Activated CD4-positive, alpha-beta T cell treated with anti-CD3 and anti-CD28 coated beads, Interleukin-2, amount 10 ng/mL, durations not matched to agents 7 days and 5 days (primary cell): ENCODE data around the gene BSG. TPM values are rescaled to one million over a fixed set of nuclear protein-coding genes. Genes with fewer than 3 reads are reported as not detected.

ENCODE experiments used
- CTCF ChIA-PET: fragments of 350-600 bp; sonication (Branson Sonifier 250); formaldehyde crosslinking; loops from one replicate; lab custom pipeline; 2021; ENCODE audit warnings: antibody characterized with exemption; lab: Charles Lee
- POLR2A ChIA-PET: fragments of 350-600 bp; sonication (Branson Sonifier 250); formaldehyde crosslinking; loops from one replicate; lab custom pipeline; 2021; ENCODE audit warnings: antibody characterized with exemption; lab: Charles Lee
- DNase-seq: peaks from one replicate; pipeline ENCODE4 v3.0.0-alpha.2; 2020
- H3K27ac Mint-ChIP-seq: one replicate; pipeline ENCODE4 v1.8.0; 2021; ENCODE audit warnings: mild to moderate bottlenecking, moderate library complexity, mixed read lengths
- H3K27me3 Mint-ChIP-seq: one replicate; pipeline ENCODE4 v1.8.0; 2021; ENCODE audit warnings: mixed read lengths
- H3K36me3 Mint-ChIP-seq: one replicate; pipeline ENCODE4 v1.8.0; 2021; ENCODE audit warnings: low read depth, mixed read lengths
- H3K4me1 Mint-ChIP-seq: one replicate; pipeline ENCODE4 v1.8.0; 2021; ENCODE audit warnings: mixed read lengths
- H3K4me3 Mint-ChIP-seq: one replicate; pipeline ENCODE4 v1.8.0; 2021; ENCODE audit warnings: mild to moderate bottlenecking, moderate library complexity, mixed read lengths
- H3K9me3 Mint-ChIP-seq: one replicate; pipeline ENCODE4 v1.8.0; 2021; ENCODE audit warnings: mixed read lengths
- total RNA-seq, 2 experiments: library from RNA; stranded (reverse); gene quantifications; one replicate each; pipeline ENCODE4 v1.2.3, GENCODE V29; 2021

The BSG gene
- 100 to 1,000 TPM; 233 TPM for total RNA-seq

GRCh38 chr19:572140-572742 is at the start of gene BSG:
Gene BSG (plus strand): TSS chr19:572596. CDS start chr19:572635, 39 bp downstream.
- Mint-ChIP-seq H3K9me3 (no peaks in the 10 kb centered on the region), H3K4me3 (peak within 1 kb of the TSS; percentile 84), H3K4me1 (peaks cover 43% of the 10 kb centered on the region), H3K27me3 (no peaks in the 10 kb centered on the region), H3K36me3 (no peaks in the 10 kb centered on the region), H3K27ac (peak within 1 kb of the TSS; percentile 96)
- ChIA-PET POLR2A (interaction anchor here (0.7 kb wide), 1 partner anchor 913 kb away, joined by 3 read pairs; no protein-coding TSS in a partner anchor), CTCF (no interaction called here)
- peak; percentile 99 for DNase-seq

GRCh38 chr19:522726-523125 is 49.7 kb upstream of the BSG start:
- peak overlapping the region; percentile 31 for H3K27ac Mint-ChIP-seq
- no peak overlapping the region for H3K4me3 Mint-ChIP-seq
- CTCF ChIA-PET = interaction anchor here (2.0 to 3.9 kb wide), 3 partner anchors 9 to 16 kb away, joined by 4 to 42 read pairs (median 11); partner anchors contain the start of gene CDC34
- peaks cover 3% of the 10 kb centered on the region for H3K4me1 Mint-ChIP-seq
- POLR2A ChIA-PET = interaction anchor here (0.7 kb wide), 1 partner anchor 157 kb away, joined by 3 read pairs; no protein-coding TSS in a partner anchor
- peaks cover 2% of the 10 kb centered on the region for H3K36me3 Mint-ChIP-seq
- DNase-seq = no peak
- H3K9me3 Mint-ChIP-seq = no peaks in the 10 kb centered on the region
- peaks cover 10% of the 10 kb centered on the region for H3K27me3 Mint-ChIP-seq

- H3K4me1 Mint-ChIP-seq = peaks cover 3% of the 10 kb centered on the region
- H3K27me3 Mint-ChIP-seq = peaks cover 10% of the 10 kb centered on the region
- H3K27ac Mint-ChIP-seq = no peak overlapping the region
- ChIA-PET CTCF (interaction anchor here (1.0 to 3.2 kb wide), 4 partner anchors 13 to 277 kb away, joined by 3 to 20 read pairs (median 5); partner anchors contain the start of gene GZMM), POLR2A (no interaction called here)
- DNase-seq = no peak
- H3K4me3 Mint-ChIP-seq = no peak overlapping the region
- H3K36me3 Mint-ChIP-seq = peaks cover 2% of the 10 kb centered on the region
- H3K9me3 Mint-ChIP-seq = no peaks in the 10 kb centered on the region
These were observed 48.2 kb upstream of the BSG start for GRCh38 chr19:524062-524674.

- no peak for DNase-seq
- CTCF ChIA-PET = interaction anchor here (1.0 to 3.2 kb wide), 4 partner anchors 14 to 278 kb away, joined by 3 to 20 read pairs (median 5); partner anchors contain the start of gene GZMM
- H3K9me3 Mint-ChIP-seq = no peaks in the 10 kb centered on the region
These were observed 47.4 kb upstream of the BSG start for GRCh38 chr19:525029-525428.

GRCh38 chr19:525857-526419 is 46.5 kb upstream of the BSG start:
- no peaks in the 10 kb centered on the region for H3K9me3 Mint-ChIP-seq
- H3K4me1 Mint-ChIP-seq = peaks cover 7% of the 10 kb centered on the region
- CTCF ChIA-PET = interaction anchor here (1.9 to 3.2 kb wide), 2 partner anchors 15 to 279 kb away, joined by 5 to 20 read pairs; no protein-coding TSS in a partner anchor
- H3K27me3 Mint-ChIP-seq = peaks cover 10% of the 10 kb centered on the region
- no peak overlapping the region for H3K27ac Mint-ChIP-seq
- POLR2A ChIA-PET = interaction anchor here (0.6 kb wide), 1 partner anchor 16 kb away, joined by 7 read pairs; no protein-coding TSS in a partner anchor
- H3K4me3 Mint-ChIP-seq = no peak overlapping the region
- H3K36me3 Mint-ChIP-seq = no peaks in the 10 kb centered on the region
- DNase-seq = no peak

More at GRCh38 chr19:525029-525428, 47.4 kb upstream of the BSG start:
- POLR2A ChIA-PET = no interaction called here
- H3K4me1 Mint-ChIP-seq = peaks cover 3% of the 10 kb centered on the region
- H3K4me3 Mint-ChIP-seq = no peak overlapping the region
- H3K36me3 Mint-ChIP-seq = peaks cover under 1% of the 10 kb centered on the region
- H3K27me3 Mint-ChIP-seq = peaks cover 10% of the 10 kb centered on the region
- no peak overlapping the region for H3K27ac Mint-ChIP-seq

GRCh38 chr19:530134-531008 is 42.0 kb upstream of the BSG start:
- POLR2A ChIA-PET = interaction anchor here (2.5 kb wide), 1 partner anchor 20 kb away, joined by 8 read pairs; no protein-coding TSS in a partner anchor
- Mint-ChIP-seq H3K27me3 (peaks cover 8% of the 10 kb centered on the region), H3K4me1 (peaks cover 22% of the 10 kb centered on the region), H3K36me3 (peaks cover 2% of the 10 kb centered on the region), H3K4me3 (peak overlapping the region; percentile 77), H3K27ac (peak overlapping the region; percentile 87), H3K9me3 (no peaks in the 10 kb centered on the region)
- CTCF ChIA-PET = interaction anchor here (1.0 to 5.0 kb wide), 4 partner anchors 8 to 24 kb away, joined by 4 to 47 read pairs (median 12); partner anchors contain the start of gene TPGS1
- no peak for DNase-seq

- peak; percentile 84 for DNase-seq
- no peaks in the 10 kb centered on the region for H3K9me3 Mint-ChIP-seq
- peak overlapping the region; percentile 87 for H3K27ac Mint-ChIP-seq
- POLR2A ChIA-PET = interaction anchor here (0.6 to 2.5 kb wide), 2 partner anchors 14 to 21 kb away, joined by 3 to 8 read pairs; no protein-coding TSS in a partner anchor
- H3K36me3 Mint-ChIP-seq = peaks cover 3% of the 10 kb centered on the region
- CTCF ChIA-PET = interaction anchor here (1.2 to 5.0 kb wide), 5 partner anchors 9 to 29 kb away, joined by 4 to 47 read pairs (median 11); partner anchors contain the start of gene TPGS1
- H3K4me1 Mint-ChIP-seq = peaks cover 22% of the 10 kb centered on the region
- peaks cover 3% of the 10 kb centered on the region for H3K27me3 Mint-ChIP-seq
- peak overlapping the region; percentile 77 for H3K4me3 Mint-ChIP-seq
These were observed 41.2 kb upstream of the BSG start for GRCh38 chr19:531009-531752.

- peak within 1 kb of the TSS; percentile 85 for H3K4me3 Mint-ChIP-seq
- no peaks in the 10 kb centered on the region for H3K9me3 Mint-ChIP-seq
- POLR2A ChIA-PET = interaction anchor here (0.6 to 2.5 kb wide), 2 partner anchors 15 to 21 kb away, joined by 3 to 8 read pairs; no protein-coding TSS in a partner anchor
- H3K4me1 Mint-ChIP-seq = peaks cover 20% of the 10 kb centered on the region
- peaks cover 5% of the 10 kb centered on the region for H3K36me3 Mint-ChIP-seq
- CTCF ChIA-PET = interaction anchor here (1.1 to 5.0 kb wide), 7 partner anchors 10 to 209 kb away, joined by 3 to 47 read pairs (median 6); partner anchors contain the start of gene TPGS1
- no peak for DNase-seq
- peak within 1 kb of the TSS; percentile 87 for H3K27ac Mint-ChIP-seq
- no peaks in the 10 kb centered on the region for H3K27me3 Mint-ChIP-seq
These were observed 40.4 kb upstream of the BSG start, which contains the start of gene CDC34 for GRCh38 chr19:531753-532560. Gene CDC34 (plus strand): TSS chr19:531760. CDS start chr19:531932, 172 bp downstream.

GRCh38 chr19:532561-533363 is 39.6 kb upstream of the BSG start:
- POLR2A ChIA-PET = no interaction called here
- Mint-ChIP-seq H3K4me1 (peaks cover 20% of the 10 kb centered on the region), H3K27me3 (no peaks in the 10 kb centered on the region), H3K36me3 (peaks cover 5% of the 10 kb centered on the region), H3K4me3 (peak overlapping the region; percentile 85), H3K27ac (peak overlapping the region; percentile 88), H3K9me3 (no peaks in the 10 kb centered on the region)
- CTCF ChIA-PET = interaction anchor here (1.1 to 5.0 kb wide), 7 partner anchors 10 to 209 kb away, joined by 3 to 47 read pairs (median 6); partner anchors contain the start of gene TPGS1
- peak; percentile 55 for DNase-seq
